Kidney (tissue), 14 donors: ENCODE results near the gene FFAR1. TPM values are rescaled to one million over a fixed set of nuclear protein-coding genes. Genes with fewer than 3 reads are reported as not detected.

Experiments
- DNase-seq, 5 donors: peaks; one replicate each; pipeline ENCODE4 v3.0.0-alpha.2; 2013 to 2020
- FAIRE-seq: peaks from 2 replicates; lab custom pipeline; 2012; peaks lifted over from hg19 to GRCh38; lab: Jason Lieb, UNC
- H3K27ac ChIP-seq, 2 donors: one replicate each; pipeline ENCODE4 v1.7.0; 2013; ENCODE audit warnings: low read depth in 2 of 2, low read length in 2 of 2, inconsistent platforms in 1 of 2
- H3K27me3 ChIP-seq: one replicate; pipeline ENCODE4 v1.7.1; 2013; ENCODE audit warnings: low read length, inconsistent platforms; ENCODE audit not compliant: control insufficient read depth, insufficient read depth
- H3K36me3 ChIP-seq, 3 donors: one replicate each; pipeline versions ENCODE4 v1.7.0 to v1.7.1; 2013; ENCODE audit warnings: low read length in 3 of 3, control low read depth in 1 of 3, inconsistent platforms in 1 of 3; ENCODE audit not compliant: insufficient read depth in 3 of 3, control insufficient read depth in 2 of 3
- H3K4me1 ChIP-seq, 3 donors: one replicate each; pipeline versions ENCODE4 v1.7.0 to v1.7.1; 2013; ENCODE audit warnings: low read length in 3 of 3, inconsistent platforms in 1 of 3, low read depth in 1 of 3; ENCODE audit not compliant: control insufficient read depth in 2 of 3, insufficient read depth in 2 of 3
- H3K4me3 ChIP-seq, 3 donors: one replicate each; pipeline versions ENCODE4 v1.7.0 to v1.8.1; 2013; ENCODE audit warnings: low read length in 3 of 3, control low read depth in 1 of 3, inconsistent platforms in 1 of 3
- H3K9ac ChIP-seq, 3 donors: one replicate each; pipeline versions ENCODE4 v1.7.0 to v1.7.1; 2013; ENCODE audit warnings: low read length in 3 of 3, control low read depth in 1 of 3, inconsistent platforms in 1 of 3
- H3K9me3 ChIP-seq, 3 donors: one replicate each; pipeline versions ENCODE4 v1.7.0 to v1.7.1; 2013; ENCODE audit warnings: low read length in 3 of 3, control low read depth in 1 of 3, inconsistent platforms in 1 of 3; ENCODE audit not compliant: control insufficient read depth in 2 of 3, insufficient read depth in 1 of 3
- intact Hi-C: fragments of 100-400 bp; cut with DNase I; formaldehyde crosslinking; loops from one replicate; pipeline ENCODE4 v1.11.1; 2022
- polyA plus RNA-seq: library from polyadenylated mRNA; stranded (reverse); fragments of 350-450 nt; fragmentation: Illumina TruSeq; extraction: RNeasy Lipid Tissue Mini Kit (QIAGEN cat#74804); gene quantifications from one replicate; pipeline ENCODE4 v1.2.3, GENCODE V29; 2014; ENCODE audit warnings: low read depth, low replicate concordance; ENCODE audit not compliant: insufficient read depth
- total RNA-seq: library from RNA; stranded (reverse); fragmentation: NEBNext Ultra II Directional; extraction: Animal tissue kit (Norgen Biotek cat#: 25700); gene quantifications from one replicate; pipeline ENCODE4 v1.2.1, GENCODE V29; 2021
- TF ChIP-seq, protein P1 (sequence below): IDR thresholded peaks from 3 replicates; pipeline ENCODE4 v1.5.1; 2012; ENCODE audit warnings: mild to moderate bottlenecking, moderate library complexity, borderline replicate concordance; ENCODE audit not compliant: insufficient read depth; ENCODE audit errors: extremely low read depth
- donor health status: control.
- donor health status: control.
- donor health status: control.
- donor health status: control.
- donor health status: control.
- donor health status: DM: yes; HTN: yes; CAD: no.
- donor health status: Normal renal cell carcinoma (clear cell type).

The FFAR1 gene
- total and polyA plus RNA-seq, 2 donors from 2014 or later, result not detected

DNA sequence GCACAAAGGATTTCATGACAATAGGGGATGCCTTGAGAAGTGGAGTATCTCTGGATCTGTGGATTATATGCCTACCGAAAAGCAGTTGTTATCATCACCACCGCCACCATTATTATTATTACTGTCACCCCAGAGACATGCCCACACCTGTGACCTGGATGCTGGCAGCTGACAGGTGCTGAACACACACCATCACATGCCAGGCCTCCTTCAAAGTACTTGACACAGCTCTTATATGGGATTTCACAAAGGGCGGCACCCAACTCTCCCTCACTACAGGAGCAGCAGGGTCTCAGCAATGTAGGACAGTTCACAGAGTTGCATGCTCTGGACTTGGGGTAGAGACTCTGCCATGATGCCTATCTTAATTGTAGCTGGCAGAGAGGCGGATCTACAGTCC lies 17.6 kb downstream of the FFAR1 start:
- DNase-seq (no peak), FAIRE-seq (no peak)
- Histone ChIP-seq H3K4me1 (no peaks in the 10 kb centered on the region), H3K4me3 (no peak overlapping the region), H3K9ac (no peak overlapping the region), H3K27me3 (no peaks in the 10 kb centered on the region), H3K27ac (no peak overlapping the region), H3K9me3 (no peaks in the 10 kb centered on the region), H3K36me3 (no peaks in the 10 kb centered on the region)
- TF ChIP-seq, protein P1, sequence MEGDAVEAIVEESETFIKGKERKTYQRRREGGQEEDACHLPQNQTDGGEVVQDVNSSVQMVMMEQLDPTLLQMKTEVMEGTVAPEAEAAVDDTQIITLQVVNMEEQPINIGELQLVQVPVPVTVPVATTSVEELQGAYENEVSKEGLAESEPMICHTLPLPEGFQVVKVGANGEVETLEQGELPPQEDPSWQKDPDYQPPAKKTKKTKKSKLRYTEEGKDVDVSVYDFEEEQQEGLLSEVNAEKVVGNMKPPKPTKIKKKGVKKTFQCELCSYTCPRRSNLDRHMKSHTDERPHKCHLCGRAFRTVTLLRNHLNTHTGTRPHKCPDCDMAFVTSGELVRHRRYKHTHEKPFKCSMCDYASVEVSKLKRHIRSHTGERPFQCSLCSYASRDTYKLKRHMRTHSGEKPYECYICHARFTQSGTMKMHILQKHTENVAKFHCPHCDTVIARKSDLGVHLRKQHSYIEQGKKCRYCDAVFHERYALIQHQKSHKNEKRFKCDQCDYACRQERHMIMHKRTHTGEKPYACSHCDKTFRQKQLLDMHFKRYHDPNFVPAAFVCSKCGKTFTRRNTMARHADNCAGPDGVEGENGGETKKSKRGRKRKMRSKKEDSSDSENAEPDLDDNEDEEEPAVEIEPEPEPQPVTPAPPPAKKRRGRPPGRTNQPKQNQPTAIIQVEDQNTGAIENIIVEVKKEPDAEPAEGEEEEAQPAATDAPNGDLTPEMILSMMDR, result no peak
- intact Hi-C loops, result no loop called here

DNA sequence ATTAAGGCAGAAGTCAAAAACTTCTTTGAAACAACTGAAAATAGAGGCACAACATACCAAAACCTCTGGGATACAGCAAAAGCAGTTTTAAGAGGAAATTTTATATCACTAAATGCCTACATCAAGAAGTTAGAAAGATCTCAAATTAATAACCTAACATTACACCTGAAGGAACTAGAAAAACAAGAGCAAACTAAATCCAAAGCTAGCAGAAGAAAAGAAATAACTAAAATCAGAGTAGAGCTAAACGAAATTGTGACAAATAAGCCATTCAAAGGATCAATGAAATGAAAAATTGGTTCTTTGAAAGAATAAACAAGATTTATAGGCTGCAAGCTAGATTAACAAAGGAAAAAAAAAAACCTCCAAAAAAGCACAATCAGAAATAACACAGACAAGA lies 20.7 kb downstream of the FFAR1 start:
- TF ChIP-seq, protein P1, result no peak
- Histone ChIP-seq H3K27me3 (no peaks in the 10 kb centered on the region), H3K27ac (no peak overlapping the region), H3K36me3 (no peaks in the 10 kb centered on the region), H3K9ac (no peak overlapping the region), H3K4me1 (no peaks in the 10 kb centered on the region), H3K9me3 (no peaks in the 10 kb centered on the region), H3K4me3 (no peak overlapping the region)
- intact Hi-C loops, result no loop called here
- FAIRE-seq, result no peak
- no peak for DNase-seq

DNA sequence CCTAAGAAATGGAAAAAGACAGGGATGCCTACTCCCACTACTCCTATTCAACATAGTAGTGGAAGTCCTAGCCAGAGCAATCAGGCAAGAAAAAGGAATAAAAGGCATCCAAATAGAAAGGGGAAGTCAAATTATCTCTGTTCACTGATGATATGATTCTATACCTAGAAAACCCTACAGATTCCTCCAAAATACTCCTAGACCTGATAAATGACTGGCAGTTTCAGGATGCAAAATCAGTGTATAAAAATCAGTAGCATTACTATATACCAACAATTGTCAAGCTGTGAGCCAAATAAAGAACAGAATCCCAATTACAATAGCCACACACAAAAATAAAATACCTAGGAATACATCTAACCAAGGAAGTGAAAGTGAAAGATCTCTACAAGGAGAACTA lies 21.8 kb downstream of the FFAR1 start:
- Histone ChIP-seq H3K4me1 (no peaks in the 10 kb centered on the region), H3K4me3 (no peak overlapping the region), H3K36me3 (no peaks in the 10 kb centered on the region), H3K27ac (no peak overlapping the region), H3K27me3 (no peaks in the 10 kb centered on the region), H3K9me3 (no peaks in the 10 kb centered on the region), H3K9ac (no peak overlapping the region)
- intact Hi-C loops, result no loop called here
- no peak for DNase-seq
- no peak for FAIRE-seq
- TF ChIP-seq, protein P1, result no peak

DNA sequence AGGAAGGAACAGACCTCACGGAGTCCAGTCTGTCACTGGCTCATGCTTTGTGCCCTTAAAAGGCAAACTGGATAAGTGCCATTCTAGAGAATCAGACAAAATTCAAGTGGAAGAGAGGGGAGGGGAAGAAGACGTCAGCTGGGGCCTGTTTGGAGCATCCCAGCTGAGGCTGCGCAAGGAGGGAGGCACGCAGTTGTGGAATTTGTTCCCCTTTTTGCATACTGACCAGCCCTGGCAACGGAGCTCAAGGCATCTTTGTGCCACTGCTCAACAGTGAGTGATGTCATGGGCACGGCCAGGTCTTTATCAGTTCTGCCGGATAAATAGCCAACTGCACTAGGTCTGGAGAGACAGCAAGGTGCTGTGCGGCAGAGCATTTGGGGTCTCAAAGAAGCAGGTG lies 23.0 kb downstream of the FFAR1 start, which contains the start of gene GPR42:
TSS of gene GPR42 (plus strand) at position 347 of the 400 bp plus-strand sequence. CDS start 292 bp downstream, outside the sequence.
- no peaks in the 10 kb centered on the region for H3K4me1 ChIP-seq
- no peaks in the 10 kb centered on the region for H3K9me3 ChIP-seq
- H3K27ac ChIP-seq, result no peak within 1 kb of the TSS
- DNase-seq (no peak), FAIRE-seq (no peak)
- TF ChIP-seq, protein P1, result no peak
- no peaks in the 10 kb centered on the region for H3K36me3 ChIP-seq
- no peak within 1 kb of the TSS for H3K4me3 ChIP-seq
- no peaks in the 10 kb centered on the region for H3K27me3 ChIP-seq
- H3K9ac ChIP-seq, result no peak within 1 kb of the TSS
- intact Hi-C loops, result no loop called here
